B cell (primary cell): Measurements from ENCODE around the gene SGO1.

Experiments
- EZH2 ChIP-seq: IDR thresholded peaks from 2 replicates; pipeline ENCODE4 v1.6.1; 2012; ENCODE audit warnings: borderline replicate concordance, low read depth, mild to moderate bottlenecking, moderate library complexity, low read length; ENCODE audit not compliant: insufficient read depth, poor library complexity, severe bottlenecking
- TF ChIP-seq, protein P1 (sequence below): fragments of 200-600 bp; IDR thresholded peaks from one replicate; pipeline ENCODE4 v1.8.0; 2022; ENCODE audit warnings: antibody characterized with exemption, mild to moderate bottlenecking

DNA sequence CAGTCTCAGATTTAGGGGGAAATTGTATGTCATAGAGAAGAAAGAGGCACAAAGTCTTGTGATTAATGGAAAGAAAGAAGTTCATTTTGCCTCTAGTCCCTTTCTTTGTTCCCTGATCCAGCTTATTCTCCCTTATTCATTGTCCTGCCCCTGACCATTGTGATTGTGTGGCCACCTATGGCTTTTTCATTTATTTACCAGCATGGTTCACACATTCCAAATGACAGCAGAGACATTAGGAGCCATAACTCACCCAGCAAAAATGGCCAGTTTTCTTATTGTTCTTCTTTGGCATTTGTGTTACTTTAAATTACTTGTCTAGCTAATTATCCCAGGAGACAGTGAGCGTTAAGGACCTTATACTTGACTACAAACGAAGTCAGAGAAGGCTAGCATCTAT is 36.3 kb upstream of the SGO1 start:
- TF ChIP-seq, protein P1, sequence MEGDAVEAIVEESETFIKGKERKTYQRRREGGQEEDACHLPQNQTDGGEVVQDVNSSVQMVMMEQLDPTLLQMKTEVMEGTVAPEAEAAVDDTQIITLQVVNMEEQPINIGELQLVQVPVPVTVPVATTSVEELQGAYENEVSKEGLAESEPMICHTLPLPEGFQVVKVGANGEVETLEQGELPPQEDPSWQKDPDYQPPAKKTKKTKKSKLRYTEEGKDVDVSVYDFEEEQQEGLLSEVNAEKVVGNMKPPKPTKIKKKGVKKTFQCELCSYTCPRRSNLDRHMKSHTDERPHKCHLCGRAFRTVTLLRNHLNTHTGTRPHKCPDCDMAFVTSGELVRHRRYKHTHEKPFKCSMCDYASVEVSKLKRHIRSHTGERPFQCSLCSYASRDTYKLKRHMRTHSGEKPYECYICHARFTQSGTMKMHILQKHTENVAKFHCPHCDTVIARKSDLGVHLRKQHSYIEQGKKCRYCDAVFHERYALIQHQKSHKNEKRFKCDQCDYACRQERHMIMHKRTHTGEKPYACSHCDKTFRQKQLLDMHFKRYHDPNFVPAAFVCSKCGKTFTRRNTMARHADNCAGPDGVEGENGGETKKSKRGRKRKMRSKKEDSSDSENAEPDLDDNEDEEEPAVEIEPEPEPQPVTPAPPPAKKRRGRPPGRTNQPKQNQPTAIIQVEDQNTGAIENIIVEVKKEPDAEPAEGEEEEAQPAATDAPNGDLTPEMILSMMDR = no peak
- TF ChIP-seq EZH2 = no peak
